Measurements from ENCODE around the gene RAB18. TPM values are rescaled to one million over a fixed set of nuclear protein-coding genes. Genes with fewer than 3 reads are reported as not detected.

Gene RAB18
- total and polyA plus RNA-seq, 9 of the 15 experiments (the other 6 are each of a cell fraction or from before 2014, with no cell fraction given): 10.5 to 46.3 (median 32.5) TPM

DNA sequence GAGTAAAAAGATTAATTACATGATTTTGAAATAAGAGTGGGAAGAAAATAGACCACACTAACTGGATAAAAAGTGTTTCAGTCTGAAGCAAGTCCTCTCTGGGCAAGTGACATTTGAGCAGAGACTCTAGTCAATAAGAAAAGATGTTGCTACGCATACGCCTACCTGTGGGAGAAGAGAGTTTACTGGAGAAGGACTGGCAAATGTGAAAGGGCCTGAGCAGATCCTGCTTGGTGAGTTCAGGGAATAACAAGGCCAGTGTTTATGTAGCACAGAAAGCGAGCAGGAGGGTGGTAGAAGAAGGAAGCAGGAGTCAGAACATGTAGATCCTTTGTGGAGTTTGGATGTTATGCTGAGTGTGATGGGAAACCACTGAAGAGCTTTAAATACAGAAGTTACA lies 43.4 kb downstream of the RAB18 start:
- Histone ChIP-seq H3K9me3 (replicated peaks; ENCODE audit: control insufficient read depth, insufficient read depth, low read depth, low read length) (no peaks in the 10 kb centered on the region; the same call in 1 of the 2 replicates), H3K4me2 (ENCODE audit: insufficient read depth, low read length) (no peak overlapping the region), H4K20me1 (replicated peaks; ENCODE audit: control insufficient read depth, insufficient read depth, low read length) (no peaks in the 10 kb centered on the region), H3K27ac (ENCODE audit: extremely low read depth, low read depth, low read length) (no peak overlapping the region), H3K36me3 (ENCODE audit: control insufficient read depth, insufficient read depth, low read length) (peaks cover 9% of the 10 kb centered on the region; the same call in 1 of the 3 replicates), H3K79me2 (ENCODE audit: control insufficient read depth, insufficient read depth, low read length) (no peaks in the 10 kb centered on the region), H3K27me3 (ENCODE audit: control insufficient read depth in 2 of 2, insufficient read depth in 2 of 2, low read length in 2 of 2) (no peaks in the 10 kb centered on the region), H3K4me3 (no peak overlapping the region), H3K4me1 (replicated peaks in 1 of 2; ENCODE audit: control insufficient read depth in 2 of 2, insufficient read depth in 2 of 2, low read length in 2 of 2) (no peaks in the 10 kb centered on the region), H3K9me1 (ENCODE audit: control insufficient read depth, insufficient read depth, low read length) (no peaks in the 10 kb centered on the region), H2AFZ (ENCODE audit: low read depth, low read length) (no peak overlapping the region), H3K9ac (ENCODE audit: insufficient read depth in 1 of 2, low read depth in 2 of 2, low read length in 2 of 2) (no peak overlapping the region)
- no peak for FAIRE-seq
- ChIA-PET POLR2A (no interaction called here), CTCF (ENCODE audit: low intra/inter-chr PET ratio) (no interaction called here)
- no TSS peak for BruUV-seq (replicated peaks)
- 92% methylated on average over 3 of the region's 3 CpGs for WGBS (ENCODE audit: insufficient coverage, low coverage, missing lambda C conversion rate)
- in situ Hi-C loops (cut with MboI): no loop called here
- no peak for DNase-seq (ENCODE audit: extremely low read depth in 1 of 4, low spot score in 3 of 4)
- TF ChIP-seq TFAM (CRISPR knock-in tag; conservative IDR thresholded peaks at IDR 0.05) (no peak), NUFIP1 (IDR thresholded peaks at IDR 0.05; ENCODE audit: partially characterized antibody) (no peak), ELF1 (tag; IDR thresholded peaks at IDR 0.05) (no peak), ATF1 (CRISPR knock-in tag; IDR thresholded peaks at IDR 0.05) (no peak), ATF1 (tag; IDR thresholded peaks at IDR 0.05) (no peak)
- TF ChIP-seq, protein P1, sequence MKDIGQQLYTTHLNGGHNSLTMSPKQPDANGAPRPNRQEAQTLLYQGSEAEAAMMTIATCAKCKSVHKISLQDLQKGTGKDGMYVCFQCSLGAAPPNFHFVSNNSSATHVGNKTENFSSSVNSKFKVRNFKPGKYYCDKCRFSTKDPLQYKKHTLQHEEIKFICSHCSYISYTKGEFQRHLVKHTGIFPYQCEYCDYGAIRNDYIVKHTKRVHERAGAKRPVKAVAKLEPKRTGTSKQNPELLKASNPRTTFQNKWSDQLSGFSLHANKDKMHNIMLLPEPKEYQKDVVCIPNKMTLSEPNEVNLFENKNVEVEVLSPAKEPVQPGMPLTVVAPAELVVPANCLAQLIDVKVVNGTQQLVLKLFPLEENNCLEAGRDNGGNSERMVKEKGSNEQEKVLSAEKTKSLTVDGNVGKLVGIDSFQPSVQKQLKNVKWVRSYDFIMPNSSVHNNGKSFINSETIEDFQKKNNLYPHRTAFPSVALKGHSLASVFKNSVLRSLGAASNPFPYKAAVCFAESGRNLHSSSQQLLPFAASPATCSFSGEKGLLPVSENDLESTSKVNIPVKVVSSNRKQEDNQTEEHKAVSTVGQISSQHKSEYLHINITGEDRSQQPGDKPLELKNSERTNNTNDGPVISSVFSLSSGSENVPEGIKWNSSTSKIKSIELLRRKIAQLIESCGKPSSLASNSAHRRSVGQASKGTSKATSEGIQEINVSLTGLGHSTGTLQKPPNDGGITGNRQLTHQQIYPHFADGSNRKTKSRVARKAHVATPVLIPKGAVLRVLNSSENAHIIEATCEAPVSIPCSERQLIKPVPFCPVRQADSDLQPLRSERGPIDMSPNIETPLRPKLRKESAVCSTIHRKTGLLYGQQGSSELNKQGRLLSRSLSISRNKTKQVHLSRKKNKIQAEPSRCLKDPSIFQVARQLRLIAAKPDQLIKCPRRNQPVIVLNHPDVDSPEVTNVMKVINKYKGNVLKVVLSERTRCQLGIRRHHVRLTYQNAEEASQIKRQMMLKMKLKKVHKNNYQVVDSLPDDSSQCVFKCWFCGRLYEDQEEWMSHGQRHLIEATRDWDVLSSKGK (CRISPR knock-in tag; IDR thresholded peaks at IDR 0.05): no peak
- ATAC-seq: no peak
- intact Hi-C loops (cut with micrococcal nuclease): no loop called here

Data from K562 (cell line).